Right atrium auricular region (tissue), 2 donors: Measurements from ENCODE around the gene CNNM2. TPM values are rescaled to one million over a fixed set of nuclear protein-coding genes. Genes with fewer than 3 reads are reported as not detected.
"Not testable (repeated sequence)": the region's sequence is repeated elsewhere in the genome, so short reads cannot be mapped to it uniquely, and the experiment has no call there.

Experiments
- DNase-seq: peaks from one replicate; pipeline ENCODE4 v3.0.0-alpha.2; 2019; ENCODE audit warnings: low spot score
- H3K27ac ChIP-seq, 2 donors: fragments of 200-600 bp; sonication (generic); 1 replicate in 1 of 2; 2 replicates in 1 of 2; pipeline ENCODE4 v1.5.1; 2016 to 2019
- H3K27me3 ChIP-seq, 2 donors: fragments of 200-600 bp; sonication (generic); one replicate each; pipeline versions ENCODE4 v1.5.1 to v1.6.0; 2017 to 2019
- H3K36me3 ChIP-seq: fragments of 200-600 bp; sonication (generic); one replicate; pipeline ENCODE4 v1.5.1; 2016
- H3K4me1 ChIP-seq, 2 donors: fragments of 200-600 bp; sonication (generic); one replicate each; pipeline versions ENCODE4 v1.5.1 to v1.6.0; 2017 to 2019
- H3K4me3 ChIP-seq, 2 donors: fragments of 200-600 bp; sonication (generic); 1 replicate in 1 of 2; 2 replicates in 1 of 2; pipeline ENCODE4 v1.5.1; 2017 to 2019; ENCODE audit warnings: mild to moderate bottlenecking in 1 of 2, moderate library complexity in 1 of 2
- H3K9me3 ChIP-seq, 2 donors: fragments of 200-600 bp; sonication (generic); one replicate each; pipeline ENCODE4 v1.5.1; 2019
- total RNA-seq, 2 donors: library from RNA; depleted of rRNA; stranded (reverse); fragments of >200 nt; gene quantifications; one replicate each; pipeline ENCODE4 v1.1.0, GENCODE V29; 2016
- TF ChIP-seq, protein P1 (sequence below), 2 donors: fragments of 200-600 bp; sonication (generic); IDR thresholded peaks; one replicate each; pipeline ENCODE4 v1.5.1; 2019; ENCODE audit warnings: antibody characterized with exemption in 2 of 2

CNNM2 gene
- total RNA-seq, 2 donors from 2014 or later, result 3.3 to 4.1 TPM

DNA sequence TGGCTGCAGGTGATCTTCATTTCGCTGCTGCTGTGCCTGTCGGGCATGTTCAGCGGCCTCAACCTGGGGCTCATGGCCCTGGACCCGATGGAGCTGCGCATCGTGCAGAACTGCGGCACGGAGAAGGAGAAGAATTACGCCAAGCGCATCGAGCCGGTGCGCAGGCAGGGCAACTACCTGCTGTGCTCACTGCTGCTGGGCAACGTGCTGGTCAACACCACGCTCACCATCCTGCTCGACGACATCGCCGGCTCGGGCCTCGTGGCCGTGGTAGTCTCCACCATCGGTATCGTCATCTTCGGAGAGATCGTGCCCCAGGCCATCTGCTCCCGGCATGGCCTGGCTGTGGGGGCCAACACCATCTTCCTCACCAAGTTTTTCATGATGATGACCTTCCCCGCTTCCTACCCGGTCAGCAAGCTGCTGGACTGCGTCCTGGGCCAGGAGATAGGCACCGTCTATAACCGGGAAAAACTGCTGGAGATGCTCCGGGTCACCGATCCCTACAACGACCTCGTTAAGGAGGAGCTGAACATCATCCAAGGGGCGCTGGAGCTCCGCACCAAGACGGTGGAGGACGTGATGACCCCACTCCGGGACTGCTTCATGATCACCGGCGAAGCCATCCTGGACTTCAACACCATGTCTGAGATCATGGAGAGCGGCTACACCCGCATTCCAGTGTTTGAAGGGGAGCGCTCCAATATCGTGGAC lies 1.3 kb downstream of the CNNM2 start:
- no peak for DNase-seq
- Histone ChIP-seq H3K27me3 (no peaks in the 10 kb centered on the region), H3K9me3 (no peaks in the 10 kb centered on the region), H3K36me3 (no peaks in the 10 kb centered on the region), H3K4me3 (peak overlapping the region; percentile 90 to 96), H3K27ac (peak overlapping the region in 1 of 2 donors; percentile 96), H3K4me1 (peaks cover 0 to 37% of the 10 kb centered on the region in 2 donors)
- TF ChIP-seq, protein P1, sequence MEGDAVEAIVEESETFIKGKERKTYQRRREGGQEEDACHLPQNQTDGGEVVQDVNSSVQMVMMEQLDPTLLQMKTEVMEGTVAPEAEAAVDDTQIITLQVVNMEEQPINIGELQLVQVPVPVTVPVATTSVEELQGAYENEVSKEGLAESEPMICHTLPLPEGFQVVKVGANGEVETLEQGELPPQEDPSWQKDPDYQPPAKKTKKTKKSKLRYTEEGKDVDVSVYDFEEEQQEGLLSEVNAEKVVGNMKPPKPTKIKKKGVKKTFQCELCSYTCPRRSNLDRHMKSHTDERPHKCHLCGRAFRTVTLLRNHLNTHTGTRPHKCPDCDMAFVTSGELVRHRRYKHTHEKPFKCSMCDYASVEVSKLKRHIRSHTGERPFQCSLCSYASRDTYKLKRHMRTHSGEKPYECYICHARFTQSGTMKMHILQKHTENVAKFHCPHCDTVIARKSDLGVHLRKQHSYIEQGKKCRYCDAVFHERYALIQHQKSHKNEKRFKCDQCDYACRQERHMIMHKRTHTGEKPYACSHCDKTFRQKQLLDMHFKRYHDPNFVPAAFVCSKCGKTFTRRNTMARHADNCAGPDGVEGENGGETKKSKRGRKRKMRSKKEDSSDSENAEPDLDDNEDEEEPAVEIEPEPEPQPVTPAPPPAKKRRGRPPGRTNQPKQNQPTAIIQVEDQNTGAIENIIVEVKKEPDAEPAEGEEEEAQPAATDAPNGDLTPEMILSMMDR (IDR thresholded peaks at IDR 0.05), result no peak

DNA sequence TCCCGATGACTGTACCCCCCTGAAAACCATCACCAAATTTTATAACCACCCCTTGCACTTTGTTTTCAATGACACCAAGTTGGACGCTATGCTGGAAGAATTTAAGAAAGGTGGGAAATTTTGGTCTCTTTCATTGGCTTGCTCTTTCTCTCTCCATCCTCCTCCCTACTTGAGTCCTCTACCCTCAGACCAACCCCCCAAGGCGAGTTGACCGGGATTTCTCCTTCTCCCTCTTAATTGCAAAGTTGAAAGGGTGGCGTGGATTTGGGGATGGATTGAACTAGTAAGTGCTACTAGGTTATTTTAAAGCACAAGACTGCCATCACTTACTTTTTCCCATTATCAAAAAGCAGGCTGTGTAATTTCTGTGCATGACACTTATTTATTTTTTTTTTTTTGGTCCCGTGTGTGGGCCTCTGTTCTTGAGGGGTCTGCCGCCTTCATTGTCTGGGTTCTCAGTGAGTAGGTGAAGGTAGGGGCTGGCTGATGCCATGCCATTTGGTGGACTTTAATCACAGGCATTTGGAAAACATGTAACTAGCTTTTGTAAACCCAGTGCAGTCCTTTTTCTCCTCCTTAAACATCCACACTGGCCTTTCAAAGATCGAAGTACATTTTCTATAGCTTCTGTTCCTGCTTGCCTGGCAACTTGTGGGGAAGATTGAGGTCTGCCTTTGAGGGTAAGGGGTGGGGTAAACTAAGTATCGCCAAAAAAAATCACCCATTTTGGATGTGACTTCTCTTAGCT lies 2.1 kb downstream of the CNNM2 start:
- H3K4me3 ChIP-seq, result peak overlapping the region; percentile 90 to 96
- H3K4me1 ChIP-seq, result peaks cover 0 to 37% of the 10 kb centered on the region in 2 donors
- TF ChIP-seq, protein P1 (IDR thresholded peaks at IDR 0.05), result no peak
- no peaks in the 10 kb centered on the region for H3K27me3 ChIP-seq
- no peaks in the 10 kb centered on the region for H3K36me3 ChIP-seq
- no peak for DNase-seq
- no peaks in the 10 kb centered on the region for H3K9me3 ChIP-seq
- no peak overlapping the region for H3K27ac ChIP-seq

DNA sequence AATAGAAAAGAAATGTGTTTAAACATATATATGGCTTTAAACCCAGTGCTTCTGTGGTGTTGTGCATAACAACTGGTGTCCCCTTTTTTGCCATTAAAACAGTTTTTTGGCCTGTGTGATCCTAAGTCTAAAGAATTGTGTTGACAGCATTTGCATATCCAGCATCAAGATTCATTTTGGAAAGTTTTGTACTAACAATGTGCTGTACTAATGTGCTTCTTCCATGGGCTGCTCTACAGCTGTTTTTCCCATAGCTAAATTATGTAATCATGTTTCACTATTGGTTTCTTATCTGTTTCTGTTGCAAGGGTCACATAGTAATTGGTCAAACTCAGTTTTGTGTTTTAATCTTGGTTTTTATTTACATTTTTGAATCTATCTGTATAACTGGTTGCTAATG lies 5.5 kb downstream of the CNNM2 start:
- Histone ChIP-seq H3K9me3 (no peaks in the 10 kb centered on the region), H3K36me3 (no peaks in the 10 kb centered on the region), H3K4me1 (peaks cover 0 to 29% of the 10 kb centered on the region in 2 donors), H3K27ac (no peak overlapping the region), H3K4me3 (no peak overlapping the region), H3K27me3 (no peaks in the 10 kb centered on the region)
- no peak for DNase-seq
- TF ChIP-seq, protein P1 (IDR thresholded peaks at IDR 0.05), result no peak

DNA sequence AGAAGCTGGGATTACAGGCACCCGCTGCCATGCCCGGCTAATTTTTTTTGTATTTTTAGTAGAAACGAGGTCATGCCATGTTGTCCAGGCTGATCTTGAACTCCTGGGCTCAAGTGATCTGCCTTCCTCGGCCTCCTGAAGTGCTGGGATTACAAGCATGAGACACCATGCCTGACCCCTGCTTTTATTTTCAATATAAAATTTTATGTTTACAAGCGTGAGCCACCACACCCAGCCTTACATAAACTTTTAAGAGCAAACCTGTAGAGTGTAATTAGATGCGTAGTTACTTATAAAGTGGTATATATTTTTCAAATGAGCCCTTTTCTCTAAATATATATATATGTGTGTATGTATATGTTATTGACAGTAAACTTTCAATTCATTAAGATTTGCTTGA lies 8.7 kb downstream of the CNNM2 start:
- Histone ChIP-seq H3K9me3 (no peaks in the 10 kb centered on the region), H3K27ac (no peak overlapping the region), H3K36me3 (no peaks in the 10 kb centered on the region), H3K4me1 (no peaks in the 10 kb centered on the region), H3K4me3 (no peak overlapping the region), H3K27me3 (no peaks in the 10 kb centered on the region)
- DNase-seq, result no peak
- TF ChIP-seq, protein P1 (IDR thresholded peaks at IDR 0.05), result no peak

DNA sequence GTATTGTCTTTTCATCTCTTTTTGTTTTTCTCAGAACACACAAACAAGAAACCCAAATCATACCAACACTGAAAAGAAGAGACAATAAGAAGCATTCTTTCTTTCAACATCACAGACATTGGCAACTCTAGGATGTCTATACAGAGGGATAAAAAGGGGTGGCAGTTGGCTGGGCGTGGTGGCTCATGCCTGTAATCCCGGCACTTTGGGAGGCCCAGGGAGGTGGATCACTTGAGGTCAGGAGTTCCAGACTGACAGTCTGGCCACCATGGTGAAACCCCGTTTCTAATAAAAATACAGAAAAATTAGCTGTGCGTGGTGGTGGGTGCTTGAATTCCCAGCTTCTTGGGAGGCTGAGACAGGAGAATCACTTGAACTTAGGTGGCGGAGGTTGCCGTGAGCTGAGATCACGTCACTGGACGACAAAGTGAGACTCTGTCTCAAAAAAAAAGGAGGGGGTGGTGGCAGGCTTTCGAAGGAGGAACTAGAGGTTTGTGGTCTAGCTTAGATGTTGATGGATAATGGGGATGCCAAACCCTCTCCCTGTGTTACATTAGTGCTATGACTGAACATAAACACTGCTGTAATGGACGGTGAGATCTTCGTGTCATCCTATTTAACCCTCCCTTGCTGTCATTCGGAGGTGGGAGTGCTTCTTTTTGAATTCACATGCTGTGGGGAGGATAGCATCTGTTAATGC lies 9.4 kb downstream of the CNNM2 start:
- Histone ChIP-seq H3K27me3 (no peaks in the 10 kb centered on the region), H3K27ac (no peak overlapping the region), H3K4me3 (no peak overlapping the region), H3K4me1 (no peaks in the 10 kb centered on the region), H3K36me3 (no peaks in the 10 kb centered on the region), H3K9me3 (no peaks in the 10 kb centered on the region)
- DNase-seq, result no peak
- TF ChIP-seq, protein P1 (IDR thresholded peaks at IDR 0.05), result no peak

DNA sequence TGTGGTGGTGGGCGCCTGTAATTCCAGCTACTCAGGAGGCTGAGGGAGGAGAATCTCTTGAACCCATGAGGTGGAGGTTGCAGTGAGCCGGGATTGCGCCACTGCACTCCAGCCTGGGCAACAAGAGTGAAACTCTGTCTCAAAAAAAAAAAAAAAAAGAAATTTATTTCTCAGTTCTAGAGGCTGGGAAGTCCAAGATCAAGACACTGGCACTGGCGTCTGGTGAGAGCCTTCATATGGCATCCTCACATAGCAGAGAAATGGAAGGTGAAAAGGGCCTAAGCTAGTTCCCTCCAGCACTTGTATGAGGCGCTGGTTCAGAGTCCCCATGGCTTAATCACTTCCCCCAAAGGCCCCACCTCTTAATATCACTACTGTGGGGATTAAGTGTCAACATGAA lies 10.3 kb downstream of the CNNM2 start:
- DNase-seq, H3K36me3 ChIP-seq, H3K9me3 ChIP-seq, H3K4me3 ChIP-seq, H3K27ac ChIP-seq, H3K4me1 ChIP-seq, H3K27me3 ChIP-seq: not testable (repeated sequence)
